HPDE6-E6E7 (cell line): Measurements from ENCODE around the gene COL8A1.
"Not testable (repeated sequence)": the region's sequence is repeated elsewhere in the genome, so short reads cannot be mapped to it uniquely, and the experiment has no call there.

Experiments used
- DNase-seq: peaks from one replicate; pipeline ENCODE4 v3.0.0; 2011; ENCODE audit warnings: missing footprints; ENCODE audit errors: extremely low spot score

Gene COL8A1

DNA sequence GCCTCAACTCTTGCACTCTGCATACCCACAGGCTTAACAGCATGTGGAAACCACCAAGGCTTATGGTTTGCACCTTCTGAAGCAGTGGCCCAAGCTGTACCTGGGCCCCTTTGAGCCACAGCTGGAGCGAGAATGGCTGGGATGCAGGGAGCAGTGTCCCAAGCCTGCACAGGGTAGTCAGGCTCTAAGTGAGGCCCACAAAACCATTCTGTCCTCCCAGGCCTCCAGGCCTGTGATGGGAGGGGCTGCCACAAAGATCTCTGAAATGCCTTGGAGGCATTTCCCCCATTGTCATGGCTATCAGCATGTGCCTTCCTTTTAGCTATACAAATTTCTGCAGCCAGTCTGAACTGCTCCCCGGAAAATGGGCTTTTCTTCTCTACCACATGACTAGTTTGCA, 166.8 kb downstream of the COL8A1 start:
- DNase-seq, result no peak

DNA sequence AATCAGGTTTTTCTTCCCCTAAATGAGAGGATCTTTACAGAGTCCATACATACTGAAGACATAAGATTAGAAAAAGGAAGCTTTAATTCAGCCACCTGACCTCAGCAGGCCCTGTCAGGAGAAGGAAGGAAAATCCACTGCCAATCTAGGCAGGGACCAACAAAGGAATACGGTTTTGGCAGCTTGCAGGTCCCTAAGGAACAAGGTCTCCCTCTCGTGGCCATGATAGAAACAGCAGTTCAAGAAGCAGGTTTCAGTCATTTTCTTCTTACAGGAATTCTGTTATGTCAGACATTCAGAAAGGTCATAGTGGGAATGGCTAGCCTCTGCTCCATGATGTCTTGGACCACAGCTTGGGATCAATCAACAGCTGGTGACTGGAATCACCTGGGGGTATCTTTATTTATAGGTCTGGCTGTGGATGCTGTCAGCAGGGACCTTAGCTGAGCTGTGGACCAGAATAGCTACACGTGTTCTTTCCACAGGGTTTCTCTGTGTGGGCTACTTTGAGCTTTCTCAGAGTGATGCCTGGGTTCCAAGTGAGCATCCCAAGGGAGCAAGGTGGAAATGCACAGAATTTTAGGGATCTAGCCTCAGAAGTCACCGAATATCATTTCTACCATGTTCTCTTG, 169.9 kb downstream of the COL8A1 start:
- DNase-seq, result peak; percentile 45

- DNase-seq, result no peak
Observed at GRCh38 chr3:99809565-99809964, 171.2 kb downstream of the COL8A1 start.

DNA sequence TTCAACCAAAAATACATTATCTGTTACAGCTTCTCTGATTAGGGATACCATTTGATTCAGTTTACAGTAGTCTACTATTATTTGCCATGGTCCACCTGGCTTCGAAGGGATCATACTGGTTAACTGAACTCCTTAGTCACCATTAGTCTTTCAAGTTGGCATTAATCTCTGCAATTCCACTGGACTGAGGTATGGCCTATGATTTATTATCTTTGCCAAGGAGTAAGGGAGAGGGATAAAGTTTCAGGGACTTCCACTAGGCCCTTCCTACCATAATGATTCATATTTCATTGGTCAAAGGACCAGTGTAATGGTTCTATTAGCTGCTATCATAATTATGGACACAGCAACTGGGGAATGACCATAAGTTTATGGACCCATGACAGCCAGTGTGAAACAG, 172.0 kb downstream of the COL8A1 start:
- DNase-seq, result no peak

- DNase-seq, result no peak
Observed at GRCh38 chr3:99817047-99817436, 178.6 kb downstream of the COL8A1 start.

- peak; percentile 91 for DNase-seq
Observed at GRCh38 chr3:99817437-99818240, 179.2 kb downstream of the COL8A1 start, which contains the start of gene CMSS1. CMSS1 (plus strand) TSS chr3:99817862.

- DNase-seq, result no peak
Observed at GRCh38 chr3:99818818-99819217, 180.4 kb downstream of the COL8A1 start.

- DNase-seq, result no peak
Observed at GRCh38 chr3:99823723-99824711, 185.6 kb downstream of the COL8A1 start.

DNA sequence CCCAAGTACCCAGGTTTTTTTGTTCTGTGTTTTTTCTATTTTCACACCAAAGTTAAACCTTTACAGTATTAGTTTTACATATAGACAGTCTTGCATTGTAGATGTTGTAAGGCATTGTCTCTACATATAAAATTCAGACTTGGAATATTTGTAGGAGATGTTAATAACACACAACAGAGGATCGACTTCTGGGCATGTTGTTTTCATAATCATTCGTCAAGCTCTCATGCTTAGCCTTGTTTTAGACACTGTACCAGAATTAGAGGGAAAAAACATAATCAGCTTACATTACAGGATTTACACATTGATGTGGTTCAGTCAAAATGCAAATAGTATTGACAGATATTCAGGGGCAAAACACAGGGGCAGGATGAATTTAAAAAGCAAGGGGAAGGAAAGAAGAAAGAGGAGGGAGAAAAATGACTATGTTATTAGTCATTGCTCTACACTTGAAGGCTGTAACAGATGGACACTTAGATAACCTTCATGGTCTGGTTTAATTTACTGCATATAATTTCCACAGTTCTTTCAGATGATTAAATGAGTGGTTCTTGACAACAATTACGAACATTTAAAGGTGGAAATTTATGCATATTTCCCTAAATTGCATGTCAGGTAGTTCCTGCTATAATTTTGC, 186.7 kb downstream of the COL8A1 start:
- DNase-seq, result no peak

- no peak for DNase-seq
Observed at GRCh38 chr3:99829844-99830243, 191.4 kb downstream of the COL8A1 start.

DNA sequence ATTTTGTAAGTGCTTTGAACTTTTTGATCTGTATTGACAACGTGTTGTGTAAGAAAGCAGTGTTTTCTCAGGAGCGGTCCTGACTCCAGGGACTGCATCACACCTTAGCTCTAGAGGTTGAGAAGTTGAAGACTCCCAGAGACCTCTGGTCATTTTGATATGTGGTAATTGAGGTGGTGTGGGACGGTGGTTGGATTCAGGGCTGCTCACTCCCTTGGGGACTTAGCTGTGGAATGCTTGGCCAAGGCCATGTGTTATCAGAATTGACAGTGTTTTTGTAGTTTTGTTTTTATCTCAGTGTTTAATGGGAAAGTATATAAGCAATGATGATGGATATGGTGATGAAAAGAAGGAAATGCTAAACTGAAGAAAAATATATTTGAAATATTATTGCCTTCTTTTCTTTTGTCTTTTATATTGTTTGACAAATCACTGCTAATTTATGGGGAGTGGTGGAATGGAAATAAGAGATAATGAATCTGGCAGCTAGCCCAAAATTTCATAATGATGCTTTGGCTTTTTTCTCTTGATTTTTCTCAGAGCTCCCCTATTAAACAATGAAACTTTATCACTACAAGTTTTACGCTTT, 195.3 kb downstream of the COL8A1 start:
- no peak for DNase-seq

GRCh38 chr3:99834211-99834957, 196.0 kb downstream of the COL8A1 start:
- no peak for DNase-seq

- no peak for DNase-seq
Observed at GRCh38 chr3:99836681-99837080, 198.3 kb downstream of the COL8A1 start.

DNA sequence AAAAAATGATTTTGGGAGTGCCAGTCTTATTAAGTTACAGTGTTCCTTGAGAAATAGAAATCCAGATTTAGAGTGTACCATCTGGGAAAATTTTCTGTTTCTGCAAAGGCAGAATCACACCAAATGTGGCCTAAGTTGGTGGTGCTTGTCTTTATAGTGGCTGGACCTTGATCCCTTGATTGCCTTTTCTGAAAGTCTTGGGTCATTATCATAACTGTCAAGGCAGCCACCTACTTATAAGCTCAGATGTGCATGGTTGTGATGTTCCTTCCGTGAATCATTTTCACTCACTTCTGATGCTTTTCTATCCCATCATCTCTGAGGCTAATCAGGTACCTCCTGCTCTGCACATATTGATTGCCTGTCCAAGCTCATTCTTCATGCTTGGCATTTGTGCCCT, 199.3 kb downstream of the COL8A1 start:
- no peak for DNase-seq

DNA sequence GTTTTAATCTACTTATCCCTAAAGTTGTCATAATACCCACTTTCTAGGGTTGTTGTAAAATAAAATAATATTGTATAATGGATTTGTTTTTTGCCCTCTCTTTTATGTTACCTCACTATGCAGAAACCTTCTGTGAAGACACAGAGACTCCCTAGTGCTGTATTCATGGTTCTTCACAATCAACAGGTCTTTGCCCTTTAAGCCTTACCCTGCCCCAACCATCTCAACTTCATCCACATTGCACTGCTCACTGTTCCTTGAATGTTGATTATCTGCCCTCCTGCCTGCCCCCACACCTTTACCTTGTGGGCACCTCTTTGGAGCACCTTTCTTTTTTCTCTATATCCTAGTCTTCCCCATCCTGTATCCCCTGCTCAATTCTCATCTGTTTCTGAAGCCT, 200.4 kb downstream of the COL8A1 start:
- DNase-seq, result no peak

DNA sequence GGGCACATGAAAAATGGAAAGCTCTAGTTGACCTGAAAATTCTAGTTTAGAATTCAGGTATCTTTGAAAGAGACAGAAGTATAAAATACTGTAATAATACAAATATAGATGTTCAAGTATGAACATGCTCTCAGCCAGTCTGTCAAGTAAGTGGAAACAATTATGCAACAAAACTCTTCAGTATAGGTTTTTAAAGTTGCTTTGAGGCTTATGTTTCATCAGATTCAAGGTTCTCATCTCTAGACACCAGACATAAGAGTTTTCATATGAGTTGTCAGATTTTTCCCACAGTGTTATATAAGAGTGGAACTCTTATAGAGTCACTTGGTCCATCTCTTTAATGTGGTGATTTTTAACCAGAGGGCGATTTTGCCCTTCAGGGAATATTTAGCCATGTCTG, 201.2 kb downstream of the COL8A1 start:
- DNase-seq, result no peak

GRCh38 chr3:99841949-99842348, 203.6 kb downstream of the COL8A1 start:
- not testable (repeated sequence) for DNase-seq

DNA sequence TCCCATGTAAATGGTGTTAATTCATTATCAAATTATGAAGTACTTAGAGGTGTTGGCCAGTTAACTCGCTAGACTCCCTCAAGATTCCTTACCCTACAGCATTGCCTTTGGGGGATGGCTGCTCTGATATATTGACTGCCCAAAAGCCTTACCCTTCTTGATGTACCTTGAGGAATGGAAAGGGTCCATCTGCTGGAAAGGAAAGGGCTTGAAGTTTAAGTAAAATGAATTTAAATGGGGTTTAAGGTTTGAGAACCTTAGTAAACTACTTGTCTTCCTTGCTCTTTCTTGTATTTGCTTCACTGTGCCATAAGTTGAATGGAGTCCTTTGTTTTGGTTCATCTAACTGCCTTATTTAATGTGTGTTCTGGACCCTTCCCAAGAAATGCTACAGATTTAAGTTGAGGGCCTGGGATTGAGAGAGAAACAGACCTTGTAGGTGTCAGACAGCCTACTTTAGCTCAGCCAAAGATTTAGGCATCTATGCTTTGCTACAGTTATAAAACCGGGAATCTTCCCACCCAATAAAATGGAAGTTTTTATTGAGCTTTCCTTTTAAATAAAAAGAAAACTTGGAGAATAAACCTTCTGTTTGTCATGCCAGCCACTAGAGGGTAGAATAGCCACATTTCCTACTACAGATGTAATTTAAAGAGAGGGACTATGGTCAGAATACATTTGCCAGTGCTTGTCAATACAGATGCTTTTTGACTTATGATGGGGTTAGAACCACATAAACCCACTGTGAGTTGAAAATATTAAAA, 204.6 kb downstream of the COL8A1 start:
- DNase-seq, result no peak

- no peak for DNase-seq
Observed at GRCh38 chr3:99843590-99844258, 205.3 kb downstream of the COL8A1 start.
